ENCODE data around the gene SLC10A6. TPM values are rescaled to one million over a fixed set of nuclear protein-coding genes. Genes with fewer than 3 reads are reported as not detected.

SLC10A6 gene
- total RNA-seq, 1 donor from 2014 or later = not detected

GRCh38 chr4:86870442-86871069 lies 21.4 kb upstream of the SLC10A6 start:
- H3K9me3 Mint-ChIP-seq (ENCODE audit: unreplicated experiment) = no peaks in the 10 kb centered on the region
- H3K4me1 Mint-ChIP-seq (ENCODE audit: unreplicated experiment) = no peaks in the 10 kb centered on the region
- H3K27me3 Mint-ChIP-seq (ENCODE audit: unreplicated experiment) = peaks cover 1% of the 10 kb centered on the region
- no peak for TF ChIP-seq CTCF (IDR thresholded peaks at IDR 0.05; ENCODE audit: unreplicated experiment)
- H3K4me3 Mint-ChIP-seq (ENCODE audit: unreplicated experiment) = no peak overlapping the region
- no peak overlapping the region for H3K27ac Mint-ChIP-seq (ENCODE audit: unreplicated experiment)
- no peak for DNase-seq (ENCODE audit: low spot score)
- H3K36me3 Mint-ChIP-seq (ENCODE audit: low read depth, unreplicated experiment) = no peaks in the 10 kb centered on the region

GRCh38 chr4:86857341-86858052 lies 8.3 kb upstream of the SLC10A6 start:
- Mint-ChIP-seq H3K27ac (ENCODE audit: unreplicated experiment) (no peak overlapping the region), H3K4me1 (ENCODE audit: unreplicated experiment) (no peaks in the 10 kb centered on the region), H3K9me3 (ENCODE audit: unreplicated experiment) (no peaks in the 10 kb centered on the region), H3K4me3 (ENCODE audit: unreplicated experiment) (no peak overlapping the region), H3K36me3 (ENCODE audit: low read depth, unreplicated experiment) (no peaks in the 10 kb centered on the region), H3K27me3 (ENCODE audit: unreplicated experiment) (peaks cover 1% of the 10 kb centered on the region)
- no peak for DNase-seq (ENCODE audit: low spot score)
- TF ChIP-seq CTCF (IDR thresholded peaks at IDR 0.05; ENCODE audit: unreplicated experiment) = no peak

GRCh38 chr4:86856896-86857295 lies 7.7 kb upstream of the SLC10A6 start:
- no peaks in the 10 kb centered on the region for H3K4me1 Mint-ChIP-seq (ENCODE audit: unreplicated experiment)
- DNase-seq (ENCODE audit: low spot score) = no peak
- H3K9me3 Mint-ChIP-seq (ENCODE audit: unreplicated experiment) = no peaks in the 10 kb centered on the region
- H3K27ac Mint-ChIP-seq (ENCODE audit: unreplicated experiment) = no peak overlapping the region
- peaks cover 1% of the 10 kb centered on the region for H3K27me3 Mint-ChIP-seq (ENCODE audit: unreplicated experiment)
- no peak overlapping the region for H3K4me3 Mint-ChIP-seq (ENCODE audit: unreplicated experiment)
- no peaks in the 10 kb centered on the region for H3K36me3 Mint-ChIP-seq (ENCODE audit: low read depth, unreplicated experiment)
- TF ChIP-seq CTCF (IDR thresholded peaks at IDR 0.05; ENCODE audit: unreplicated experiment) = no peak

- Mint-ChIP-seq H3K27me3 (ENCODE audit: unreplicated experiment) (peaks cover 1% of the 10 kb centered on the region), H3K4me1 (ENCODE audit: unreplicated experiment) (no peaks in the 10 kb centered on the region), H3K36me3 (ENCODE audit: low read depth, unreplicated experiment) (no peaks in the 10 kb centered on the region), H3K9me3 (ENCODE audit: unreplicated experiment) (no peaks in the 10 kb centered on the region), H3K4me3 (ENCODE audit: unreplicated experiment) (no peak overlapping the region), H3K27ac (ENCODE audit: unreplicated experiment) (no peak overlapping the region)
- no peak for TF ChIP-seq CTCF (IDR thresholded peaks at IDR 0.05; ENCODE audit: unreplicated experiment)
- no peak for DNase-seq (ENCODE audit: low spot score)
Measured at GRCh38 chr4:86855572-86855971, 6.4 kb upstream of the SLC10A6 start.

- Mint-ChIP-seq H3K4me3 (ENCODE audit: unreplicated experiment) (no peak overlapping the region), H3K27me3 (ENCODE audit: unreplicated experiment) (peaks cover 1% of the 10 kb centered on the region)
- TF ChIP-seq CTCF (IDR thresholded peaks at IDR 0.05; ENCODE audit: unreplicated experiment) = no peak
Measured at GRCh38 chr4:86853209-86853608, 4.0 kb upstream of the SLC10A6 start.

More at GRCh38 chr4:86853209-86853608, 4.0 kb upstream of the SLC10A6 start:
- Mint-ChIP-seq H3K27ac (ENCODE audit: unreplicated experiment) (no peak overlapping the region), H3K9me3 (ENCODE audit: unreplicated experiment) (no peaks in the 10 kb centered on the region), H3K4me1 (ENCODE audit: unreplicated experiment) (no peaks in the 10 kb centered on the region), H3K36me3 (ENCODE audit: low read depth, unreplicated experiment) (no peaks in the 10 kb centered on the region)
- no peak for DNase-seq (ENCODE audit: low spot score)

Measured in endothelial cell (in vitro differentiated cells).